Measurements from ENCODE around the gene TTC1.

DNA sequence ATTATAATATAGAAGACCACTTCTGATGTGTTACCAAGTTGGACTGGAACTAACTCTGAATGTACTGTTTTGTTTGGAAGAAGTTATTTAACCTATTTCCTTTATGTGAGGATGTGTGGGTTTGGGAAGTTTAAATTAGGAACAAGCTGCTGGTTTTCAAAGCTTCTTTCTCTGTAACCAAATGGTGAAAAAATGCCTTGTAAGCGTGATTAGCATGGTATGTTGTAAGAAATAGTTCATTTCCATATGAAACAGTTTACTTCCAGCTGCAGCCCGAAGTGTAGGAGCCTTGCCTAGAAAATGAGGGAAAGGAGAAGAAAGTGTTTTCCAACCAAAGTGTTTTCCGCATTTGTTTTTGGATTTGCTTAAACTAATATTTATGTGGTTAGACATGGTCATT lies 36.0 kb downstream of the TTC1 start:
- no peak for TF ChIP-seq EZH2phosphoT487 (IDR thresholded peaks at IDR 0.05; ENCODE audit: borderline replicate concordance, low read depth)
- TF ChIP-seq FOSL2 (IDR thresholded peaks at IDR 0.05; ENCODE audit: borderline replicate concordance, low read depth), result no peak
- no peak for TF ChIP-seq JUND (IDR thresholded peaks at IDR 0.05)
- TF ChIP-seq RAD21 (IDR thresholded peaks at IDR 0.05; ENCODE audit: low read length), result no peak
- TF ChIP-seq NRF1 (IDR thresholded peaks at IDR 0.05; ENCODE audit: low read depth, low read length), result no peak
- TF ChIP-seq, protein P1, sequence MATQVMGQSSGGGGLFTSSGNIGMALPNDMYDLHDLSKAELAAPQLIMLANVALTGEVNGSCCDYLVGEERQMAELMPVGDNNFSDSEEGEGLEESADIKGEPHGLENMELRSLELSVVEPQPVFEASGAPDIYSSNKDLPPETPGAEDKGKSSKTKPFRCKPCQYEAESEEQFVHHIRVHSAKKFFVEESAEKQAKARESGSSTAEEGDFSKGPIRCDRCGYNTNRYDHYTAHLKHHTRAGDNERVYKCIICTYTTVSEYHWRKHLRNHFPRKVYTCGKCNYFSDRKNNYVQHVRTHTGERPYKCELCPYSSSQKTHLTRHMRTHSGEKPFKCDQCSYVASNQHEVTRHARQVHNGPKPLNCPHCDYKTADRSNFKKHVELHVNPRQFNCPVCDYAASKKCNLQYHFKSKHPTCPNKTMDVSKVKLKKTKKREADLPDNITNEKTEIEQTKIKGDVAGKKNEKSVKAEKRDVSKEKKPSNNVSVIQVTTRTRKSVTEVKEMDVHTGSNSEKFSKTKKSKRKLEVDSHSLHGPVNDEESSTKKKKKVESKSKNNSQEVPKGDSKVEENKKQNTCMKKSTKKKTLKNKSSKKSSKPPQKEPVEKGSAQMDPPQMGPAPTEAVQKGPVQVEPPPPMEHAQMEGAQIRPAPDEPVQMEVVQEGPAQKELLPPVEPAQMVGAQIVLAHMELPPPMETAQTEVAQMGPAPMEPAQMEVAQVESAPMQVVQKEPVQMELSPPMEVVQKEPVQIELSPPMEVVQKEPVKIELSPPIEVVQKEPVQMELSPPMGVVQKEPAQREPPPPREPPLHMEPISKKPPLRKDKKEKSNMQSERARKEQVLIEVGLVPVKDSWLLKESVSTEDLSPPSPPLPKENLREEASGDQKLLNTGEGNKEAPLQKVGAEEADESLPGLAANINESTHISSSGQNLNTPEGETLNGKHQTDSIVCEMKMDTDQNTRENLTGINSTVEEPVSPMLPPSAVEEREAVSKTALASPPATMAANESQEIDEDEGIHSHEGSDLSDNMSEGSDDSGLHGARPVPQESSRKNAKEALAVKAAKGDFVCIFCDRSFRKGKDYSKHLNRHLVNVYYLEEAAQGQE (IDR thresholded peaks at IDR 0.05; ENCODE audit: low read depth, low read length), result no peak
- TF ChIP-seq, protein P2, sequence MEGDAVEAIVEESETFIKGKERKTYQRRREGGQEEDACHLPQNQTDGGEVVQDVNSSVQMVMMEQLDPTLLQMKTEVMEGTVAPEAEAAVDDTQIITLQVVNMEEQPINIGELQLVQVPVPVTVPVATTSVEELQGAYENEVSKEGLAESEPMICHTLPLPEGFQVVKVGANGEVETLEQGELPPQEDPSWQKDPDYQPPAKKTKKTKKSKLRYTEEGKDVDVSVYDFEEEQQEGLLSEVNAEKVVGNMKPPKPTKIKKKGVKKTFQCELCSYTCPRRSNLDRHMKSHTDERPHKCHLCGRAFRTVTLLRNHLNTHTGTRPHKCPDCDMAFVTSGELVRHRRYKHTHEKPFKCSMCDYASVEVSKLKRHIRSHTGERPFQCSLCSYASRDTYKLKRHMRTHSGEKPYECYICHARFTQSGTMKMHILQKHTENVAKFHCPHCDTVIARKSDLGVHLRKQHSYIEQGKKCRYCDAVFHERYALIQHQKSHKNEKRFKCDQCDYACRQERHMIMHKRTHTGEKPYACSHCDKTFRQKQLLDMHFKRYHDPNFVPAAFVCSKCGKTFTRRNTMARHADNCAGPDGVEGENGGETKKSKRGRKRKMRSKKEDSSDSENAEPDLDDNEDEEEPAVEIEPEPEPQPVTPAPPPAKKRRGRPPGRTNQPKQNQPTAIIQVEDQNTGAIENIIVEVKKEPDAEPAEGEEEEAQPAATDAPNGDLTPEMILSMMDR (IDR thresholded peaks at IDR 0.05), result no peak
- no peak for TF ChIP-seq USF1 (IDR thresholded peaks at IDR 0.05; ENCODE audit: borderline replicate concordance, low read depth)
- TF ChIP-seq MXI1 (IDR thresholded peaks at IDR 0.05; ENCODE audit: low read depth, low read length), result no peak
- TF ChIP-seq EP300 (IDR thresholded peaks at IDR 0.05; ENCODE audit: borderline replicate concordance in 1 of 2, low read depth in 1 of 2, low read length in 1 of 2), result no peak
- no peak for TF ChIP-seq TAF1 (IDR thresholded peaks at IDR 0.05; ENCODE audit: borderline replicate concordance, low read depth, low read length)
- TF ChIP-seq FOXM1 (IDR thresholded peaks at IDR 0.05; ENCODE audit: low read depth), result no peak
- no peak for TF ChIP-seq RXRA (IDR thresholded peaks at IDR 0.05; ENCODE audit: borderline replicate concordance, low read depth)
- no peak for TF ChIP-seq ELF1 (IDR thresholded peaks at IDR 0.05)

Measured in SK-N-SH (cell line).